Activated CD8-positive, alpha-beta T cell treated with anti-CD3 and anti-CD28 coated beads, Interleukin-2, amount 10 ng/mL, durations not matched to agents 7 days and 5 days (primary cell): ENCODE data around the gene TMEM147. TPM values are rescaled to one million over a fixed set of nuclear protein-coding genes. Genes with fewer than 3 reads are reported as not detected.

Experiments
- total RNA-seq, 2 experiments: library from RNA; stranded (reverse); gene quantifications; one replicate each; pipeline ENCODE4 v1.2.3, GENCODE V29; 2021

TMEM147 gene
- total RNA-seq, 2 experiments from 2014 or later: 53.3 to 54.1 TPM

Other genes with a start within 250 kb of the TMEM147 start
- under 1 TPM; 0.52 to 0.63 TPM for gene CD22, start 216.4 kb upstream of the TMEM147 start, total RNA-seq
- not detected for gene FFAR1, start 197.7 kb upstream of the TMEM147 start, total RNA-seq
- gene FFAR3, start 187.2 kb upstream of the TMEM147 start, total RNA-seq: not detected
- not detected for gene GPR42, start 174.6 kb upstream of the TMEM147 start, total RNA-seq
- gene FFAR2, start 97.4 kb upstream of the TMEM147 start, total RNA-seq: not detected
- gene KRTDAP, start 55.2 kb upstream of the TMEM147 start, total RNA-seq: not detected
- not detected for gene DMKN, start 32.0 kb upstream of the TMEM147 start, total RNA-seq
- not detected for gene SBSN, start 17.3 kb upstream of the TMEM147 start, total RNA-seq
- gene GAPDHS, start 12.2 kb upstream of the TMEM147 start, total RNA-seq: not detected
- not detected for gene ATP4A, start 18.0 kb downstream of the TMEM147 start, total RNA-seq
- not detected for gene PMIS2, start 40.5 kb downstream of the TMEM147 start, total RNA-seq
- gene HAUS5, start 67.1 kb downstream of the TMEM147 start, total RNA-seq: 10 to 100 TPM; 53.3 to 62.3 TPM
- 100 to 1,000 TPM; 118 to 119 TPM for gene RBM42, start 83.4 kb downstream of the TMEM147 start, total RNA-seq
- 1 to 10 TPM in 1 of 2 experiments, under 1 TPM in 1; 0.68 to 1.6 TPM for gene ETV2, start 96.1 kb downstream of the TMEM147 start, total RNA-seq
- gene COX6B1, start 102.7 kb downstream of the TMEM147 start, total RNA-seq: 100 to 1,000 TPM; 471 to 518 TPM
- under 1 TPM; 0.63 to 0.82 TPM for gene UPK1A, start 120.9 kb downstream of the TMEM147 start, total RNA-seq
- gene ZBTB32, start 158.9 kb downstream of the TMEM147 start, total RNA-seq: 10 to 100 TPM; 37.4 to 41.4 TPM
- gene KMT2B, start 172.4 kb downstream of the TMEM147 start, total RNA-seq: 10 to 100 TPM; 58.0 to 64.3 TPM
- gene IGFLR1, start 196.8 kb downstream of the TMEM147 start, total RNA-seq: 10 to 100 TPM; 29.9 to 37.1 TPM
- 10 to 100 TPM; 23.3 to 24.0 TPM for gene U2AF1L4, start 199.8 kb downstream of the TMEM147 start, total RNA-seq
- 10 to 100 TPM; 44.1 to 48.2 TPM for gene PSENEN, start 200.0 kb downstream of the TMEM147 start, total RNA-seq
- 10 to 100 TPM; 10.5 to 12.4 TPM for gene LIN37, start 202.9 kb downstream of the TMEM147 start, total RNA-seq
- gene HSPB6, start 211.4 kb downstream of the TMEM147 start, total RNA-seq: under 1 TPM in 1 of 2 experiments, not detected in 1; 0.65 TPM
- 10 to 100 TPM; 48.0 to 54.6 TPM for gene PROSER3, start 212.6 kb downstream of the TMEM147 start, total RNA-seq
- 10 to 100 TPM; 66.6 to 71.0 TPM for gene ARHGAP33, start 229.9 kb downstream of the TMEM147 start, total RNA-seq